Liver (tissue), 9 donors: ENCODE results near the gene TCF19. TPM values are rescaled to one million over a fixed set of nuclear protein-coding genes. Genes with fewer than 3 reads are reported as not detected.
"Not testable (repeated sequence)": the region's sequence is repeated elsewhere in the genome, so short reads cannot be mapped to it uniquely, and the experiment has no call there.

Experiments used
- DNase-seq: peaks from one replicate; pipeline ENCODE4 v3.0.0-alpha.2; 2017; ENCODE audit warnings: low spot score
- H3K27ac ChIP-seq, 2 donors: one replicate each; pipeline ENCODE4 v1.7.0; 2013; ENCODE audit warnings: inconsistent platforms in 2 of 2, low read length in 2 of 2, control low read depth in 1 of 2, low read depth in 1 of 2, mild to moderate bottlenecking in 1 of 2
- H3K27me3 ChIP-seq, 4 donors: one replicate each; pipeline versions ENCODE4 v1.6.1 to v1.7.0; 2013; ENCODE audit warnings: low read length in 3 of 4, inconsistent platforms in 1 of 4, mild to moderate bottlenecking in 1 of 4, moderate library complexity in 1 of 4; ENCODE audit not compliant: control insufficient read depth in 4 of 4, insufficient read depth in 4 of 4
- H3K36me3 ChIP-seq, 4 donors: one replicate each; pipeline versions ENCODE4 v1.6.1 to v1.7.0; 2013; ENCODE audit warnings: low read length in 3 of 4, mild to moderate bottlenecking in 3 of 4, low read depth in 1 of 4, moderate library complexity in 1 of 4; ENCODE audit not compliant: control insufficient read depth in 4 of 4, insufficient read depth in 3 of 4
- H3K4me1 ChIP-seq, 4 donors: one replicate each; pipeline versions ENCODE4 v1.6.1 to v1.7.0; 2013; ENCODE audit warnings: low read length in 3 of 4, mild to moderate bottlenecking in 3 of 4, moderate library complexity in 1 of 4; ENCODE audit not compliant: control insufficient read depth in 4 of 4, insufficient read depth in 4 of 4
- H3K4me3 ChIP-seq, 3 donors: one replicate each; pipeline versions ENCODE4 v1.6.1 to v1.7.0; 2013; ENCODE audit warnings: low read length in 3 of 3, control low read depth in 1 of 3, low read depth in 1 of 3, mild to moderate bottlenecking in 1 of 3
- H3K9ac ChIP-seq, 2 donors: one replicate each; pipeline ENCODE4 v1.7.0; 2013; ENCODE audit warnings: low read length in 2 of 2, mild to moderate bottlenecking in 2 of 2, moderate library complexity in 2 of 2, control low read depth in 1 of 2, low read depth in 1 of 2
- H3K9me3 ChIP-seq, 4 donors: one replicate each; pipeline versions ENCODE4 v1.6.1 to v1.7.0; 2013; ENCODE audit warnings: low read length in 3 of 4; ENCODE audit not compliant: control insufficient read depth in 4 of 4
- EGR1 ChIP-seq, 2 donors: IDR thresholded peaks; 2 replicates each; pipeline ENCODE4 v1.6.1; 2016 to 2018; ENCODE audit warnings: antibody characterized with exemption in 2 of 2, low read depth in 2 of 2
- FOXA2 ChIP-seq: IDR thresholded peaks from 2 replicates; pipeline ENCODE4 v1.6.1; 2016; ENCODE audit warnings: antibody characterized with exemption
- GABPA ChIP-seq, 2 donors: IDR thresholded peaks in 1 of 2; conservative IDR thresholded peaks in 1 of 2; 2 replicates each; pipeline ENCODE4 v1.6.1; 2016; ENCODE audit warnings: antibody characterized with exemption in 2 of 2, mild to moderate bottlenecking in 1 of 2, moderate library complexity in 1 of 2
- HNF4A ChIP-seq, 2 donors: conservative IDR thresholded peaks; 2 replicates each; pipeline ENCODE4 v1.6.1; 2016; ENCODE audit warnings: antibody characterized with exemption in 2 of 2, mild to moderate bottlenecking in 2 of 2
- HNF4G ChIP-seq: IDR thresholded peaks from 2 replicates; pipeline ENCODE4 v1.6.1; 2016; ENCODE audit warnings: antibody characterized with exemption
- JUND ChIP-seq, 2 donors: IDR thresholded peaks; 2 replicates each; pipeline ENCODE4 v1.6.1; 2016; ENCODE audit warnings: antibody characterized with exemption in 2 of 2
- RAD21 ChIP-seq, 2 donors: IDR thresholded peaks; 2 replicates each; pipeline ENCODE4 v1.6.1; 2016; ENCODE audit warnings: antibody characterized with exemption in 2 of 2, mild to moderate bottlenecking in 2 of 2
- RXRA ChIP-seq, 2 donors: IDR thresholded peaks; 2 replicates each; pipeline ENCODE4 v1.6.1; 2017 to 2018; ENCODE audit warnings: antibody characterized with exemption in 2 of 2, mild to moderate bottlenecking in 1 of 2
- SP1 ChIP-seq: IDR thresholded peaks from 2 replicates; pipeline ENCODE4 v1.6.1; 2018; ENCODE audit warnings: antibody characterized with exemption, mild to moderate bottlenecking
- YY1 ChIP-seq: IDR thresholded peaks from 2 replicates; pipeline ENCODE4 v1.6.1; 2016; ENCODE audit warnings: antibody characterized with exemption, mild to moderate bottlenecking
- WGBS: extraction: QIAGEN DNeasy Blood & Tissue Kit; methylation state at CpG from one replicate; pipeline ENCODE4 v1.1.7; 2013; 5-methylcytosine and 5-hydroxymethylcytosine counted together
- polyA plus RNA-seq, 2 donors: library from polyadenylated mRNA; stranded (reverse) in 1 of 2; unstranded in 1 of 2; fragments of 200-250 nt in 1 of 2; fragments of >200 nt in 1 of 2; fragmentation: Nextera tagmentation in 1 of 2; extraction: Ambion mirVana in 1 of 2; gene quantifications; one replicate each; pipeline versions ENCODE4 v1.2.1 to v1.2.3, GENCODE V29; 2013 to 2015
- total RNA-seq, 2 donors: library from RNA; depleted of rRNA; stranded (reverse); fragments of >200 nt; gene quantifications; one replicate each; pipeline ENCODE4 v1.2.3, GENCODE V29; 2014
- TF ChIP-seq, protein P1 (sequence below): IDR thresholded peaks from 2 replicates; pipeline ENCODE4 v1.6.1; 2016; ENCODE audit warnings: antibody characterized with exemption
- TF ChIP-seq, protein P2 (sequence below): IDR thresholded peaks from 2 replicates; pipeline ENCODE4 v1.6.1; 2016; ENCODE audit warnings: antibody characterized with exemption
- TF ChIP-seq, protein P3 (sequence below): IDR thresholded peaks from 2 replicates; pipeline ENCODE4 v1.6.1; 2016; ENCODE audit warnings: antibody characterized with exemption
- TF ChIP-seq, protein P4 (sequence below): fragments of 150-350 bp; IDR thresholded peaks from 2 replicates; pipeline ENCODE4 v1.5.1; 2017; ENCODE audit warnings: improper control_type of control experiment, low read depth, low read length; ENCODE audit not compliant: missing input control
- TF ChIP-seq, protein P5 (sequence below): IDR thresholded peaks from 2 replicates; pipeline ENCODE4 v1.6.1; 2016; ENCODE audit warnings: antibody characterized with exemption, mild to moderate bottlenecking
- donor health status: healthy.
- donor health status: healthy.
- donor health status: healthy.
- donor health status: healthy.
- donor health status: healthy.

TCF19 gene
- total and polyA plus RNA-seq, 4 donors: 0.63 to 16.8 (median 2.0) TPM

DNA sequence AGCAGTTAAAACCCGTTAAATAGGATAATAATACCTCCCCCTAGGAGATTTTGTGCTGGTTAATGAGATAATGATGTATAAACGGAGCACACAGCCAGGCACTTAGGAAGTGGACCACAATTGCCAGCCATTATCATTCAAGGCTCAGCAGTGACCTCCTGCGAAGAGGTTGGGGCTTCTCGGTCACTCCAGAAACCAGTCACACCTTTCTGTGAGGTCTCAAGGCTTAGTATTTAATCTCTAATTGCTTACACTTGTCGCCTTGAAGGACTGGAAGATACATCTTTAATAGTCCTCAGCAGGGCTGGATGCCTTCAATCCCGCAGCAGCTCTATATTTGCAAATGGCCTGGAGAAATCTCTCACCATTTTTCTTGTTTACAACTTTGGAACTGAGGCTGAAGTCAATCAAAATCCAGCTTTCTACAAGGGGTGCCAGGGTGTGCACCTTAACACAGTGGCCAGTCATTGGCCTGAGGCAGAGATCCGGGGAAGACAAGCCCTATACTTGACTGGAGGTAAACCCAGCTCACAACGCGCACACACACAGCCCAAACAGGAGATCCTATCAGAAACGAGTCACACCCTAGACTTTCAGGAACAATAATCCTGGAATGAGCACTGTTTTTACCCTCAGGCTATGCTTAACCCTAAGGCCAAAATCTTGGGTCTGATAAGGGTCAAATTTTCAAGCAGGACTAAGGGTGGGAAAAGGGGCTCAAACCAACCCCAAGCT is 10.9 kb downstream of the TCF19 start:
- Histone ChIP-seq H3K36me3 (no peaks in the 10 kb centered on the region), H3K4me3 (no peak overlapping the region), H3K9me3 (no peaks in the 10 kb centered on the region), H3K9ac (no peak overlapping the region), H3K27ac (no peak overlapping the region), H3K27me3 (no peaks in the 10 kb centered on the region), H3K4me1 (no peaks in the 10 kb centered on the region)
- TF ChIP-seq, protein P1, sequence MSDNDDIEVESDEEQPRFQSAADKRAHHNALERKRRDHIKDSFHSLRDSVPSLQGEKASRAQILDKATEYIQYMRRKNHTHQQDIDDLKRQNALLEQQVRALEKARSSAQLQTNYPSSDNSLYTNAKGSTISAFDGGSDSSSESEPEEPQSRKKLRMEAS: no peak
- TF ChIP-seq FOXA2: no peak
- TF ChIP-seq, protein P2, sequence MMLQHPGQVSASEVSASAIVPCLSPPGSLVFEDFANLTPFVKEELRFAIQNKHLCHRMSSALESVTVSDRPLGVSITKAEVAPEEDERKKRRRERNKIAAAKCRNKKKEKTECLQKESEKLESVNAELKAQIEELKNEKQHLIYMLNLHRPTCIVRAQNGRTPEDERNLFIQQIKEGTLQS: no peak
- TF ChIP-seq JUND (IDR thresholded peaks at IDR 0.05): no peak
- no peak for TF ChIP-seq HNF4A (conservative IDR thresholded peaks at IDR 0.05)
- no peak for TF ChIP-seq GABPA (IDR thresholded peaks at IDR 0.05 in 1 of 2, conservative IDR thresholded peaks at IDR 0.05 in 1 of 2)
- TF ChIP-seq SP1: no peak
- TF ChIP-seq EGR1 (IDR thresholded peaks at IDR 0.05; ENCODE audit: low read depth in 2 of 2): no peak
- TF ChIP-seq, protein P3, sequence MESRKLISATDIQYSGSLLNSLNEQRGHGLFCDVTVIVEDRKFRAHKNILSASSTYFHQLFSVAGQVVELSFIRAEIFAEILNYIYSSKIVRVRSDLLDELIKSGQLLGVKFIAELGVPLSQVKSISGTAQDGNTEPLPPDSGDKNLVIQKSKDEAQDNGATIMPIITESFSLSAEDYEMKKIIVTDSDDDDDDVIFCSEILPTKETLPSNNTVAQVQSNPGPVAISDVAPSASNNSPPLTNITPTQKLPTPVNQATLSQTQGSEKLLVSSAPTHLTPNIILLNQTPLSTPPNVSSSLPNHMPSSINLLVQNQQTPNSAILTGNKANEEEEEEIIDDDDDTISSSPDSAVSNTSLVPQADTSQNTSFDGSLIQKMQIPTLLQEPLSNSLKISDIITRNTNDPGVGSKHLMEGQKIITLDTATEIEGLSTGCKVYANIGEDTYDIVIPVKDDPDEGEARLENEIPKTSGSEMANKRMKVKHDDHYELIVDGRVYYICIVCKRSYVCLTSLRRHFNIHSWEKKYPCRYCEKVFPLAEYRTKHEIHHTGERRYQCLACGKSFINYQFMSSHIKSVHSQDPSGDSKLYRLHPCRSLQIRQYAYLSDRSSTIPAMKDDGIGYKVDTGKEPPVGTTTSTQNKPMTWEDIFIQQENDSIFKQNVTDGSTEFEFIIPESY: no peak
- TF ChIP-seq, protein P4, sequence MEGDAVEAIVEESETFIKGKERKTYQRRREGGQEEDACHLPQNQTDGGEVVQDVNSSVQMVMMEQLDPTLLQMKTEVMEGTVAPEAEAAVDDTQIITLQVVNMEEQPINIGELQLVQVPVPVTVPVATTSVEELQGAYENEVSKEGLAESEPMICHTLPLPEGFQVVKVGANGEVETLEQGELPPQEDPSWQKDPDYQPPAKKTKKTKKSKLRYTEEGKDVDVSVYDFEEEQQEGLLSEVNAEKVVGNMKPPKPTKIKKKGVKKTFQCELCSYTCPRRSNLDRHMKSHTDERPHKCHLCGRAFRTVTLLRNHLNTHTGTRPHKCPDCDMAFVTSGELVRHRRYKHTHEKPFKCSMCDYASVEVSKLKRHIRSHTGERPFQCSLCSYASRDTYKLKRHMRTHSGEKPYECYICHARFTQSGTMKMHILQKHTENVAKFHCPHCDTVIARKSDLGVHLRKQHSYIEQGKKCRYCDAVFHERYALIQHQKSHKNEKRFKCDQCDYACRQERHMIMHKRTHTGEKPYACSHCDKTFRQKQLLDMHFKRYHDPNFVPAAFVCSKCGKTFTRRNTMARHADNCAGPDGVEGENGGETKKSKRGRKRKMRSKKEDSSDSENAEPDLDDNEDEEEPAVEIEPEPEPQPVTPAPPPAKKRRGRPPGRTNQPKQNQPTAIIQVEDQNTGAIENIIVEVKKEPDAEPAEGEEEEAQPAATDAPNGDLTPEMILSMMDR: no peak
- TF ChIP-seq, protein P5, sequence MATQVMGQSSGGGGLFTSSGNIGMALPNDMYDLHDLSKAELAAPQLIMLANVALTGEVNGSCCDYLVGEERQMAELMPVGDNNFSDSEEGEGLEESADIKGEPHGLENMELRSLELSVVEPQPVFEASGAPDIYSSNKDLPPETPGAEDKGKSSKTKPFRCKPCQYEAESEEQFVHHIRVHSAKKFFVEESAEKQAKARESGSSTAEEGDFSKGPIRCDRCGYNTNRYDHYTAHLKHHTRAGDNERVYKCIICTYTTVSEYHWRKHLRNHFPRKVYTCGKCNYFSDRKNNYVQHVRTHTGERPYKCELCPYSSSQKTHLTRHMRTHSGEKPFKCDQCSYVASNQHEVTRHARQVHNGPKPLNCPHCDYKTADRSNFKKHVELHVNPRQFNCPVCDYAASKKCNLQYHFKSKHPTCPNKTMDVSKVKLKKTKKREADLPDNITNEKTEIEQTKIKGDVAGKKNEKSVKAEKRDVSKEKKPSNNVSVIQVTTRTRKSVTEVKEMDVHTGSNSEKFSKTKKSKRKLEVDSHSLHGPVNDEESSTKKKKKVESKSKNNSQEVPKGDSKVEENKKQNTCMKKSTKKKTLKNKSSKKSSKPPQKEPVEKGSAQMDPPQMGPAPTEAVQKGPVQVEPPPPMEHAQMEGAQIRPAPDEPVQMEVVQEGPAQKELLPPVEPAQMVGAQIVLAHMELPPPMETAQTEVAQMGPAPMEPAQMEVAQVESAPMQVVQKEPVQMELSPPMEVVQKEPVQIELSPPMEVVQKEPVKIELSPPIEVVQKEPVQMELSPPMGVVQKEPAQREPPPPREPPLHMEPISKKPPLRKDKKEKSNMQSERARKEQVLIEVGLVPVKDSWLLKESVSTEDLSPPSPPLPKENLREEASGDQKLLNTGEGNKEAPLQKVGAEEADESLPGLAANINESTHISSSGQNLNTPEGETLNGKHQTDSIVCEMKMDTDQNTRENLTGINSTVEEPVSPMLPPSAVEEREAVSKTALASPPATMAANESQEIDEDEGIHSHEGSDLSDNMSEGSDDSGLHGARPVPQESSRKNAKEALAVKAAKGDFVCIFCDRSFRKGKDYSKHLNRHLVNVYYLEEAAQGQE: no peak
- TF ChIP-seq RXRA (IDR thresholded peaks at IDR 0.05): no peak
- no peak for TF ChIP-seq RAD21 (IDR thresholded peaks at IDR 0.05)
- no peak for TF ChIP-seq HNF4G
- no peak for TF ChIP-seq YY1
- 82% methylated on average over 10 of the region's 10 CpGs for WGBS
- no peak for DNase-seq

DNA sequence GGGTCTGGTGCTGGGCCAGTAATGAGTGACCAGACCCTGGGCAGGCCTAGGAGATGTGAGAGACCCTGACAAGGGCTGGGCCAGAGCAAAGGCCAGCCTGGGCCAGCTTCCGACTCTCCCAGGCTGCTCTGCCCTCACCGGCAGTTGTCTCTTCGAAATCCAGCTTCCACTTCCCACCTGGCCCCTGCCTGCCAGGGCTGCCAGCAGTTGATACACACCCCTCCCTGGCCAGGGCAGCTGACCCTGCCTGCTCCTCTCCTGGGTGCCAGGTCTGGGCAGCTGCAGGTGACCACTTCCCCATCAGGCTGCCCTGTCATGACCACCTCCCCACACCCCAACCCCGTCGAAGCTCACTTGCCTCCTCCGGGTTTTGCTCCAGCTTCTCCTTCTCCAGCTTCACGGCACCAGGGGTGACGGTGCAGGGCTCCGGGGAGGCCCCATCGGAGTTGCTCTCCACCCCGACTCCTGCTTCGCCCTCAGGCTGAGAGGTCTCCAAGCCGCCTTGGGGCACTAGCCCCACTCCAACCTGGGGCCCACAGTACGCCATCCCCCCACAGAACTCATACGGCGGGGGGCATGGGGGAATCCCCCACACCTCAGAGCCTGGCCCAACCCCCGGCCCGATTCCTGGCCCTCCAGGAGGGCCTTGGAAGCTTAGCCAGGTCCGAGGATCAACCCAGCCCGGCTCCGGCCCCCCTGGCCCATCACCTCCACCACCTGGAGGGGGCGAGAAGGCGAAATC is 11.6 kb downstream of the TCF19 start:
- DNase-seq, H3K4me3 ChIP-seq, H3K27ac ChIP-seq: not testable (repeated sequence)

More for the DNA sequence above, 11.6 kb downstream of the TCF19 start:
- H3K27me3 ChIP-seq, H3K9ac ChIP-seq, H3K4me1 ChIP-seq, H3K36me3 ChIP-seq, H3K9me3 ChIP-seq: not testable (repeated sequence)
- WGBS: 71% methylated on average over 23 of the region's 23 CpGs
